T-cell (primary cell): ENCODE data around the gene NDUFV3. TPM values are rescaled to one million over a fixed set of nuclear protein-coding genes. Genes with fewer than 3 reads are reported as not detected.
A peak's percentile ranks its signal among the peaks of the same experiment; 100 is the strongest.

Experiments
- ATAC-seq, 4 experiments: fragments of 200-7000 bp in 3 of 4; fragments of 150-1000 bp in 1 of 4; cut with Tn5 transposase; replicated peaks in 1 of 4; 1 replicate in 3 of 4; 2 replicates in 1 of 4; pipeline ENCODE4 v1.10.0; 2021; ENCODE audit warnings: moderate library complexity in 3 of 4, mild to moderate bottlenecking in 2 of 4, moderate number of reproducible peaks in 1 of 4
- CTCF ChIA-PET, 2 donors: fragments of 300-600 bp; sonication (Branson Sonifier 250); formaldehyde crosslinking; loops; one replicate each; lab custom pipeline; 2022; ENCODE audit warnings: antibody characterized with exemption in 2 of 2; lab: Charles Lee
- POLR2A ChIA-PET, 2 donors: fragments of 300-600 bp; sonication (Branson Sonifier 250); formaldehyde crosslinking; loops; one replicate each; lab custom pipeline; 2022; ENCODE audit warnings: antibody characterized with exemption in 2 of 2; lab: Charles Lee
- DNase-seq, 35 experiments: peaks; one replicate each; pipeline versions ENCODE4 v3.0.0 to v3.0.0-alpha.2; 2013 to 2023
- H3K27ac ChIP-seq: one replicate; pipeline ENCODE4 v1.5.1; 2013; ENCODE audit warnings: low read length
- H3K27me3 ChIP-seq, 2 experiments: replicated peaks in 1 of 2; 1 replicate in 1 of 2; 2 replicates in 1 of 2; pipeline versions ENCODE4 v1.6.1 to v1.7.0; 2013; ENCODE audit warnings: low read length in 1 of 2, mixed read lengths in 1 of 2; ENCODE audit not compliant: control insufficient read depth in 2 of 2, insufficient read depth in 2 of 2; ENCODE audit errors: extremely low read depth in 1 of 2
- H3K36me3 ChIP-seq, 2 donors: 1 replicate in 1 of 2; 2 replicates in 1 of 2; pipeline versions ENCODE4 v1.6.1 to v1.7.0; 2013; ENCODE audit warnings: low read length in 1 of 2; ENCODE audit not compliant: control insufficient read depth in 2 of 2, insufficient read depth in 1 of 2; ENCODE audit errors: extremely low read depth in 1 of 2
- H3K4me1 ChIP-seq, 2 experiments: 1 replicate in 1 of 2; 2 replicates in 1 of 2; pipeline versions ENCODE4 v1.6.1 to v1.7.0; 2013; ENCODE audit warnings: low read length in 2 of 2, mixed read lengths in 1 of 2; ENCODE audit not compliant: insufficient read depth in 2 of 2, control insufficient read depth in 1 of 2; ENCODE audit errors: extremely low read depth in 1 of 2
- H3K4me3 ChIP-seq, 2 donors: 1 replicate in 1 of 2; 2 replicates in 1 of 2; pipeline versions ENCODE4 v1.5.1 to v1.7.0; 2013; ENCODE audit warnings: mild to moderate bottlenecking in 2 of 2, low read length in 1 of 2, moderate library complexity in 1 of 2; ENCODE audit not compliant: control insufficient read depth in 1 of 2; ENCODE audit errors: extremely low read depth in 1 of 2
- H3K9me3 ChIP-seq: 2 replicates; pipeline ENCODE4 v1.7.0; 2013
- H3K27ac Mint-ChIP-seq, 2 donors: one replicate each; pipeline ENCODE4 v1.8.0; 2020 to 2021; ENCODE audit warnings: mild to moderate bottlenecking in 2 of 2, mixed read lengths in 2 of 2
- H3K27me3 Mint-ChIP-seq, 2 donors: one replicate each; pipeline ENCODE4 v1.8.0; 2021 to 2022; ENCODE audit warnings: mixed read lengths in 2 of 2
- H3K36me3 Mint-ChIP-seq: one replicate; pipeline ENCODE4 v1.8.0; 2021; ENCODE audit warnings: mixed read lengths
- H3K4me1 Mint-ChIP-seq, 3 donors: one replicate each; pipeline ENCODE4 v1.8.0; 2020 to 2022; ENCODE audit warnings: mixed read lengths in 3 of 3, mild to moderate bottlenecking in 1 of 3
- H3K4me3 Mint-ChIP-seq, 3 donors: one replicate each; pipeline ENCODE4 v1.8.0; 2020 to 2022; ENCODE audit warnings: mild to moderate bottlenecking in 3 of 3, mixed read lengths in 3 of 3, moderate library complexity in 3 of 3
- H3K9me3 Mint-ChIP-seq, 3 donors: one replicate each; pipeline ENCODE4 v1.8.0; 2020 to 2022; ENCODE audit warnings: mixed read lengths in 3 of 3
- WGBS: methylation state at CpG from one replicate; pipeline ENCODE4 v1.1.5; 2013; ENCODE audit warnings: missing lambda C conversion rate; ENCODE audit not compliant: insufficient coverage; 5-methylcytosine and 5-hydroxymethylcytosine counted together
- total RNA-seq, 35 experiments: library from RNA in 6 of 35; stranded (reverse) in 6 of 35; fragments of 120-200 nt in 1 of 35; gene quantifications; one replicate each; pipeline versions ENCODE4 v1.2.1 to v1.2.4 and lab custom pipeline; 2013 to 2026

Gene NDUFV3
- total RNA-seq, 5 donors from 2014 or later (not counting 1 experiment from before 2014, with no cell fraction given) = 21.3 to 32.0 (median 28.5) TPM

DNA sequence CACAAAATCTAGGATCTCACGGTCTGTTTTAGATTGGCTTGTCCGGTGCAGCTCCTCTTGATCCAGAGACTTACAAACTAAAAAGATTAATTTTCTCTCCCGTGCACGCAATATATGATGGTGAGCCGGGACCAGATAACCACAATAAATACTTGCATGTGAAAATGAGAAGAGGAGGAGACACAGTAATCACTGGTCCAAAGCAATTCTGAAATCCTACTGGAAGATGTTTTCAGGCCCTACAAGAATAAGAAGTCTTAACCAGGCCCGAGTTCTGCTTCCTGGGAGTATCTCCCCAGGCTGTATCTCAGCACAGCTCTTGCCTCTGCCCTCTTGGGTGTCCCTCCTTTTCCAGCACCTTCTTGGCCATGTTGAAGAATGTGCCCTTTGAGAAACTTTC, 12.8 kb upstream of the NDUFV3 start:
- H3K4me3 ChIP-seq = no peak overlapping the region
- peaks cover 0 to 9% of the 10 kb centered on the region in 2 donors for H3K36me3 ChIP-seq
- DNase-seq = no peak

DNA sequence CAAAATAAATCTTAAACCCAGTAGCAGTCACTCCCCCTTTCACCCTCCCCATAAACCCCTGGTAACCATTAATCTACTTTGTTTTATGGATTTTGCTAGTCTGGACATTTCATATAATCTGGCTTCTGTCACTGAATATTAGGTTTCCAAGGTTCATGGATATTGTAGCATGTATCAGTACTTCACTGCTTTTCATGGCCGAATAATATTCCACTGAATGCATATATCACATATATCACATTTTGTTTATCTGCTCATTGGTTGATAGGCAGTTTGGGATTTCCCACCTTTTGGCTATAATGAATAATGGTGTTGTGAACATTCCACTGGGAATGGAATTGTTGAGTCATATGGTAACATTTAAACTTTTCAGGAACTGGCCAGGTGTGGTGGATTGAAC, 9.2 kb upstream of the NDUFV3 start:
- no peak overlapping the region for H3K4me3 ChIP-seq
- no peaks in the 10 kb centered on the region for H3K27me3 ChIP-seq
- Mint-ChIP-seq H3K27ac (no peak overlapping the region), H3K36me3 (no peaks in the 10 kb centered on the region), H3K4me1 (peaks cover 13 to 23% (median 21%) of the 10 kb centered on the region in 3 donors), H3K27me3 (no peaks in the 10 kb centered on the region), H3K4me3 (no peak overlapping the region), H3K9me3 (no peaks in the 10 kb centered on the region)
- DNase-seq (no peak), ATAC-seq (no peak)
- H3K27ac ChIP-seq = no peak overlapping the region
- POLR2A ChIA-PET = no interaction called here
- CTCF ChIA-PET = no interaction called here
- H3K36me3 ChIP-seq = no peaks in the 10 kb centered on the region
- H3K9me3 ChIP-seq = no peaks in the 10 kb centered on the region
- H3K4me1 ChIP-seq = peaks cover 2 to 11% of the 10 kb centered on the region in 2 experiments
- WGBS = no CpG with 5 or more reads among the region's 1 CpG

More for the DNA sequence above, 12.8 kb upstream of the NDUFV3 start:
- peaks cover 23 to 32% (median 32%) of the 10 kb centered on the region in 3 donors for H3K4me1 Mint-ChIP-seq
- peak overlapping the region; percentile 88 to 96 (median 91) for H3K4me3 Mint-ChIP-seq
- CTCF ChIA-PET = no interaction called here
- no peak for ATAC-seq
- no peaks in the 10 kb centered on the region for H3K27me3 Mint-ChIP-seq
- H3K36me3 Mint-ChIP-seq = peaks cover 7% of the 10 kb centered on the region
- Histone ChIP-seq H3K4me1 (peaks cover 9 to 25% of the 10 kb centered on the region in 2 experiments), H3K27ac (peak overlapping the region; percentile 97), H3K9me3 (no peaks in the 10 kb centered on the region), H3K27me3 (no peaks in the 10 kb centered on the region)
- H3K9me3 Mint-ChIP-seq = no peaks in the 10 kb centered on the region
- peak overlapping the region; percentile 92 to 95 for H3K27ac Mint-ChIP-seq
- 100% methylated on average over 1 of the region's 6 CpGs for WGBS
- POLR2A ChIA-PET = interaction anchor here (0.6 to 1.6 kb wide), 3 partner anchors 12 to 1083 kb away, joined by 3 to 15 read pairs (median 7); partner anchors contain the start of gene NDUFV3 (in 1 of the 2)

DNA sequence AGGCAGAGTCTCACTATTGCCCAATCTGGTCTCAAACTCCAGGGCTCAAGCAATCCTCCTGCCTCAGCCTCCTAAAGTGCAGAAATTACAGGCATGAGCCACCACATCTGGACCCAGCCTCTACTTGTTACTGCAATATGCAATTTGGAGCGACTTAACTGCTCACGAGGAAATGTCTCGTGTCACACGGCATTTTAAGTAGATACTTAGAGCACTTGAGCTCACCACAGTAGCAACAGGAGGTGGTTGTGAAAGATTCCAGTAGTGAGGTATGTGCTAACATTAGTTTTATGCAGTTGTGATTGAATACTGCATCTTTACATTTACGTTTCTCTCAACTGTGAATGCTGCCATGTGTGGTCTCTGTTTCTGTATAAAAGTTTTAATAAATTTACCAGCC, 5.8 kb upstream of the NDUFV3 start:
- Histone ChIP-seq H3K9me3 (no peaks in the 10 kb centered on the region), H3K36me3 (no peaks in the 10 kb centered on the region), H3K4me1 (peaks cover 0 to 3% of the 10 kb centered on the region in 2 experiments), H3K27ac (no peak overlapping the region), H3K4me3 (no peak overlapping the region), H3K27me3 (no peaks in the 10 kb centered on the region)
- no peaks in the 10 kb centered on the region for H3K36me3 Mint-ChIP-seq
- no CpG with 5 or more reads among the region's 5 CpGs for WGBS
- peaks cover 2% of the 10 kb centered on the region in 3 donors for H3K4me1 Mint-ChIP-seq
- no peak overlapping the region for H3K27ac Mint-ChIP-seq
- no peaks in the 10 kb centered on the region for H3K27me3 Mint-ChIP-seq
- H3K9me3 Mint-ChIP-seq = no peaks in the 10 kb centered on the region
- no peak for ATAC-seq
- ChIA-PET POLR2A (no interaction called here), CTCF (no interaction called here)
- DNase-seq = no peak
- H3K4me3 Mint-ChIP-seq = no peak overlapping the region

GRCh38 chr21:42892582-42892930, 553 bp upstream of the NDUFV3 start:
- ATAC-seq (peak in 3 of 4 experiments; percentile 11 to 29 (median 16)), DNase-seq (no peak)
- peaks cover 3 to 20% of the 10 kb centered on the region in 2 experiments for H3K4me1 ChIP-seq
- peaks cover 0 to 7% of the 10 kb centered on the region in 2 donors for H3K36me3 ChIP-seq
- Mint-ChIP-seq H3K27ac (peak overlapping the region; percentile 87 to 96), H3K36me3 (peaks cover 5% of the 10 kb centered on the region), H3K4me1 (peaks cover 12 to 17% (median 12%) of the 10 kb centered on the region in 3 donors), H3K9me3 (no peaks in the 10 kb centered on the region), H3K4me3 (peak overlapping the region; percentile 81 to 94 (median 83)), H3K27me3 (no peaks in the 10 kb centered on the region)
- H3K9me3 ChIP-seq = no peaks in the 10 kb centered on the region
- WGBS = 0% methylated on average over 9 of the region's 18 CpGs
- peak overlapping the region; percentile 80 for H3K27ac ChIP-seq
- POLR2A ChIA-PET = interaction anchor here (0.6 to 1.1 kb wide), 4 partner anchors 11 to 14 kb away, joined by 3 to 7 read pairs (median 5); partner anchors contain the start of gene WDR4 (in 1 of the 2)
- H3K4me3 ChIP-seq = peak overlapping the region; percentile 58 to 85
- CTCF ChIA-PET = no interaction called here
- no peaks in the 10 kb centered on the region for H3K27me3 ChIP-seq

- ChIA-PET CTCF (no interaction called here), POLR2A (no interaction called here)
- DNase-seq (no peak), ATAC-seq (no peak)
- Histone ChIP-seq H3K4me1 (peaks cover 0 to under 1% of the 10 kb centered on the region in 2 experiments), H3K27ac (no peak overlapping the region), H3K9me3 (no peaks in the 10 kb centered on the region), H3K36me3 (peaks cover 12 to 54% of the 10 kb centered on the region in 2 donors), H3K4me3 (no peak overlapping the region), H3K27me3 (no peaks in the 10 kb centered on the region)
- 100% methylated on average over 2 of the region's 4 CpGs for WGBS
- H3K36me3 Mint-ChIP-seq = peaks cover 32% of the 10 kb centered on the region
- no peak overlapping the region for H3K4me3 Mint-ChIP-seq
- H3K27ac Mint-ChIP-seq = no peak overlapping the region
- no peaks in the 10 kb centered on the region for H3K27me3 Mint-ChIP-seq
- H3K9me3 Mint-ChIP-seq = no peaks in the 10 kb centered on the region
- H3K4me1 Mint-ChIP-seq = peaks cover 13 to 25% (median 14%) of the 10 kb centered on the region in 3 donors
Observed at GRCh38 chr21:42900446-42900845, 7.3 kb downstream of the NDUFV3 start.

- H3K4me1 ChIP-seq = no peaks in the 10 kb centered on the region
- no peak overlapping the region for H3K27ac ChIP-seq
- H3K27me3 ChIP-seq = no peaks in the 10 kb centered on the region
- H3K4me3 Mint-ChIP-seq = no peak overlapping the region
- 99% methylated on average over 11 of the region's 11 CpGs for WGBS
- no peak overlapping the region for H3K4me3 ChIP-seq
- H3K36me3 ChIP-seq = peaks cover 11 to 62% of the 10 kb centered on the region in 2 donors
- no peaks in the 10 kb centered on the region for H3K9me3 Mint-ChIP-seq
- DNase-seq = no peak
- no peak overlapping the region for H3K27ac Mint-ChIP-seq
- H3K27me3 Mint-ChIP-seq = no peaks in the 10 kb centered on the region
- peaks cover 4 to 13% (median 8%) of the 10 kb centered on the region in 3 donors for H3K4me1 Mint-ChIP-seq
- no peak for ATAC-seq
- no peaks in the 10 kb centered on the region for H3K9me3 ChIP-seq
- ChIA-PET POLR2A (interaction anchor here in 1 of 2 donors (0.7 kb wide), 1 partner anchor 136 kb away, joined by 3 read pairs; no protein-coding TSS in a partner anchor), CTCF (no interaction called here)
- peaks cover 34% of the 10 kb centered on the region for H3K36me3 Mint-ChIP-seq
Observed at GRCh38 chr21:42903817-42904216, 10.7 kb downstream of the NDUFV3 start.
